SK-N-SH treated with all-trans-retinoic acid at 6 μM for 48 hours (cell line): ENCODE measurements around the gene VSIR.
A peak's percentile ranks its signal among the peaks of the same experiment; 100 is the strongest.

Source experiments
- ATAC-seq: fragments of 200-7000 bp; cut with Tn5 transposase; 3 replicates; pipeline ENCODE4 v1.9.1; 2020; ENCODE audit warnings: mild to moderate bottlenecking, moderate library complexity
- ARNTL ChIP-seq: fragments of 450-650 bp; formaldehyde crosslinking; IDR thresholded peaks from 2 replicates; pipeline ENCODE4 v1.5.0; 2020; ENCODE audit warnings: low read depth, mild to moderate bottlenecking, moderate library complexity, borderline replicate concordance
- BACH2 ChIP-seq: fragments of 250-450 bp; sonication (Bioruptor Pico); IDR thresholded peaks from 2 replicates; pipeline ENCODE4 v1.9.0; 2021; ENCODE audit warnings: mild to moderate bottlenecking, borderline replicate concordance
- ESRRG ChIP-seq: fragments of 250-450 bp; sonication (Bioruptor Pico); IDR thresholded peaks from 2 replicates; pipeline ENCODE4 v1.6.1; 2021; ENCODE audit warnings: mild to moderate bottlenecking
- GLIS3 ChIP-seq: fragments of 250-450 bp; sonication (Bioruptor Pico); IDR thresholded peaks from 2 replicates; pipeline ENCODE4 v1.5.0; 2020; ENCODE audit warnings: mild to moderate bottlenecking, moderate library complexity
- ISL1 ChIP-seq: fragments of 250-450 bp; sonication (Bioruptor Pico); IDR thresholded peaks from 2 replicates; pipeline ENCODE4 v2.1.2; 2022; ENCODE audit warnings: mild to moderate bottlenecking, moderate library complexity
- OSR1 ChIP-seq: fragments of 250-450 bp; sonication (Bioruptor Pico); IDR thresholded peaks from 2 replicates; pipeline ENCODE4 v1.8.0; 2022; ENCODE audit warnings: moderate library complexity, mild to moderate bottlenecking, inconsistent platforms
- PPARA ChIP-seq: fragments of 250-450 bp; sonication (Bioruptor Pico); IDR thresholded peaks from 2 replicates; pipeline ENCODE4 v1.5.0; 2020; ENCODE audit warnings: mild to moderate bottlenecking, borderline replicate concordance
- SNAI2 ChIP-seq: fragments of 250-450 bp; sonication (Bioruptor Pico); IDR thresholded peaks from 2 replicates; pipeline ENCODE4 v1.5.0; 2020; ENCODE audit warnings: mild to moderate bottlenecking, moderate library complexity
- TCF4 ChIP-seq: fragments of 250-450 bp; sonication (Bioruptor Pico); IDR thresholded peaks from 2 replicates; pipeline ENCODE4 v1.8.0; 2021; ENCODE audit warnings: mild to moderate bottlenecking, moderate library complexity, borderline replicate concordance
- ZC3H10 ChIP-seq: fragments of 250-450 bp; sonication (Bioruptor Pico); IDR thresholded peaks from 2 replicates; pipeline ENCODE4 v1.5.1; 2021; ENCODE audit warnings: mild to moderate bottlenecking, moderate library complexity
- ZFP3 ChIP-seq: fragments of 250-450 bp; sonication (Bioruptor Pico); IDR thresholded peaks from 2 replicates; pipeline ENCODE4 v1.5.0; 2020; ENCODE audit warnings: mild to moderate bottlenecking, moderate library complexity
- ZFP30 ChIP-seq: fragments of 450-650 bp; formaldehyde crosslinking; IDR thresholded peaks from 2 replicates; pipeline ENCODE4 v1.5.0; 2022; ENCODE audit warnings: mild to moderate bottlenecking, moderate library complexity
- ZNF565 ChIP-seq: fragments of 450-650 bp; formaldehyde crosslinking; conservative IDR thresholded peaks from 2 replicates; pipeline ENCODE4 v1.5.0; 2020; ENCODE audit warnings: low read depth, mild to moderate bottlenecking, moderate library complexity
- ZNF70 ChIP-seq: fragments of 450-650 bp; formaldehyde crosslinking; IDR thresholded peaks from 2 replicates; pipeline ENCODE4 v1.5.0; 2020; ENCODE audit warnings: mild to moderate bottlenecking, moderate library complexity
- TF ChIP-seq, protein P1 (sequence below): fragments of 250-450 bp; sonication (Bioruptor Pico); IDR thresholded peaks from 2 replicates; pipeline ENCODE4 v1.8.0; 2020; ENCODE audit warnings: mild to moderate bottlenecking, moderate library complexity, borderline replicate concordance
- TF ChIP-seq, protein P2 (sequence below): fragments of 250-450 bp; sonication (Bioruptor Pico); IDR thresholded peaks from 2 replicates; pipeline ENCODE4 v1.5.1; 2021; ENCODE audit warnings: mild to moderate bottlenecking, moderate library complexity
- TF ChIP-seq, protein P3 (sequence below): fragments of 250-450 bp; sonication (Bioruptor Pico); IDR thresholded peaks from 2 replicates; pipeline ENCODE4 v1.5.0; 2020; ENCODE audit warnings: mild to moderate bottlenecking, moderate library complexity
- TF ChIP-seq, protein P4 (sequence below): fragments of 250-450 bp; sonication (Bioruptor Pico); IDR thresholded peaks from 2 replicates; pipeline ENCODE4 v1.8.0; 2021; ENCODE audit warnings: low read depth, mild to moderate bottlenecking, moderate library complexity, borderline replicate concordance

VSIR gene

DNA sequence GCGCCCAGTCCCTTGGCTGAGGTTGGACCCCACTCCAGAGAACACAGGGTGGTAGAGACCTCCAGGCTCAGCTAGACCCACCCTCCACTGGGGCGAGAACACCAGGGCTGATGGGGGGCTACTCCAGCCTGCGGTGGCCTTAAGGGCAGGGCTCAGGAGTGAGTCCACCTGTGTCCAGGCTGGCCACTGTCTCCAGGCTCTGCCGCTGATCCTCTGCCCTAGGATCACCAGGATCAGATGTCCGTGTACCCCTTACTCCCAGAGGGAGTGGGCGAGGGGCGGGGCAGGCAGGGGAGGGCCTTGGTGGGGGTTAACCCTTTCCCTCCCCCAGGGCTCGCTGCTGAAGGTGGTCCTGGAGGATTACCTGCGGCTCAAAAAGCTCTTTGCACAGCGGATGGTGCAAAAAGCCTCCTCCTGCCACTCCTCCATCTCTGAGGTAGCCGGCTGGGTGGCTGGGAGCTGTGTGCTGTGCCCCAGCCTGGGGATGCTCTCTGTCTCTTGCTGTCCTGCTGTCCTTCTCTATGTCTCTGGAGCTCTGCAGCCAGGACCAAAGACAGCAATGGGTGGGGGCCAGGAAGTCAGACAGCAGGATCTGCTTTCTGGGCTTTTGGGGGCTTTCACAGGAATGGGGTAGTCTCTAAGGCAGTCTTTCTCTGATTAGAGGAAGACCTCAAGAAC is 39.7 kb upstream of the VSIR start (continued):
- TF ChIP-seq, protein P1, sequence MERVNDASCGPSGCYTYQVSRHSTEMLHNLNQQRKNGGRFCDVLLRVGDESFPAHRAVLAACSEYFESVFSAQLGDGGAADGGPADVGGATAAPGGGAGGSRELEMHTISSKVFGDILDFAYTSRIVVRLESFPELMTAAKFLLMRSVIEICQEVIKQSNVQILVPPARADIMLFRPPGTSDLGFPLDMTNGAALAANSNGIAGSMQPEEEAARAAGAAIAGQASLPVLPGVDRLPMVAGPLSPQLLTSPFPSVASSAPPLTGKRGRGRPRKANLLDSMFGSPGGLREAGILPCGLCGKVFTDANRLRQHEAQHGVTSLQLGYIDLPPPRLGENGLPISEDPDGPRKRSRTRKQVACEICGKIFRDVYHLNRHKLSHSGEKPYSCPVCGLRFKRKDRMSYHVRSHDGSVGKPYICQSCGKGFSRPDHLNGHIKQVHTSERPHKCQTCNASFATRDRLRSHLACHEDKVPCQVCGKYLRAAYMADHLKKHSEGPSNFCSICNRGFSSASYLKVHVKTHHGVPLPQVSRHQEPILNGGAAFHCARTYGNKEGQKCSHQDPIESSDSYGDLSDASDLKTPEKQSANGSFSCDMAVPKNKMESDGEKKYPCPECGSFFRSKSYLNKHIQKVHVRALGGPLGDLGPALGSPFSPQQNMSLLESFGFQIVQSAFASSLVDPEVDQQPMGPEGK = no peak
- no peak for TF ChIP-seq ZFP30 (CRISPR knock-in tag)

- ATAC-seq = peak; percentile 89
- no peak for TF ChIP-seq ISL1
- TF ChIP-seq SNAI2 (CRISPR knock-in tag) = no peak
- TF ChIP-seq, all 23 proteins: peak for 0
Observed at GRCh38 chr10:71812016-71812912, 38.9 kb upstream of the VSIR start.

- no peak for ATAC-seq
- no peak for TF ChIP-seq ZFP3 (CRISPR knock-in tag)
- TF ChIP-seq, protein P2, sequence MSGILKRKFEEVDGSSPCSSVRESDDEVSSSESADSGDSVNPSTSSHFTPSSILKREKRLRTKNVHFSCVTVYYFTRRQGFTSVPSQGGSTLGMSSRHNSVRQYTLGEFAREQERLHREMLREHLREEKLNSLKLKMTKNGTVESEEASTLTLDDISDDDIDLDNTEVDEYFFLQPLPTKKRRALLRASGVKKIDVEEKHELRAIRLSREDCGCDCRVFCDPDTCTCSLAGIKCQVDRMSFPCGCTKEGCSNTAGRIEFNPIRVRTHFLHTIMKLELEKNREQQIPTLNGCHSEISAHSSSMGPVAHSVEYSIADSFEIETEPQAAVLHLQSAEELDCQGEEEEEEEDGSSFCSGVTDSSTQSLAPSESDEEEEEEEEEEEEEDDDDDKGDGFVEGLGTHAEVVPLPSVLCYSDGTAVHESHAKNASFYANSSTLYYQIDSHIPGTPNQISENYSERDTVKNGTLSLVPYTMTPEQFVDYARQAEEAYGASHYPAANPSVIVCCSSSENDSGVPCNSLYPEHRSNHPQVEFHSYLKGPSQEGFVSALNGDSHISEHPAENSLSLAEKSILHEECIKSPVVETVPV (CRISPR knock-in tag) = no peak
- TF ChIP-seq ZNF70 (CRISPR knock-in tag) = no peak
- no peak for TF ChIP-seq ZFP30 (CRISPR knock-in tag)
- TF ChIP-seq BACH2 = no peak
- no peak for TF ChIP-seq OSR1 (CRISPR knock-in tag)
Observed at GRCh38 chr10:71811351-71811750, 38.0 kb upstream of the VSIR start.

GRCh38 chr10:71810048-71810750 is 36.9 kb upstream of the VSIR start:
- no peak for ATAC-seq
- TF ChIP-seq TCF4 (CRISPR knock-in tag) = no peak
- no peak for TF ChIP-seq PPARA (CRISPR knock-in tag)
- TF ChIP-seq, protein P3, sequence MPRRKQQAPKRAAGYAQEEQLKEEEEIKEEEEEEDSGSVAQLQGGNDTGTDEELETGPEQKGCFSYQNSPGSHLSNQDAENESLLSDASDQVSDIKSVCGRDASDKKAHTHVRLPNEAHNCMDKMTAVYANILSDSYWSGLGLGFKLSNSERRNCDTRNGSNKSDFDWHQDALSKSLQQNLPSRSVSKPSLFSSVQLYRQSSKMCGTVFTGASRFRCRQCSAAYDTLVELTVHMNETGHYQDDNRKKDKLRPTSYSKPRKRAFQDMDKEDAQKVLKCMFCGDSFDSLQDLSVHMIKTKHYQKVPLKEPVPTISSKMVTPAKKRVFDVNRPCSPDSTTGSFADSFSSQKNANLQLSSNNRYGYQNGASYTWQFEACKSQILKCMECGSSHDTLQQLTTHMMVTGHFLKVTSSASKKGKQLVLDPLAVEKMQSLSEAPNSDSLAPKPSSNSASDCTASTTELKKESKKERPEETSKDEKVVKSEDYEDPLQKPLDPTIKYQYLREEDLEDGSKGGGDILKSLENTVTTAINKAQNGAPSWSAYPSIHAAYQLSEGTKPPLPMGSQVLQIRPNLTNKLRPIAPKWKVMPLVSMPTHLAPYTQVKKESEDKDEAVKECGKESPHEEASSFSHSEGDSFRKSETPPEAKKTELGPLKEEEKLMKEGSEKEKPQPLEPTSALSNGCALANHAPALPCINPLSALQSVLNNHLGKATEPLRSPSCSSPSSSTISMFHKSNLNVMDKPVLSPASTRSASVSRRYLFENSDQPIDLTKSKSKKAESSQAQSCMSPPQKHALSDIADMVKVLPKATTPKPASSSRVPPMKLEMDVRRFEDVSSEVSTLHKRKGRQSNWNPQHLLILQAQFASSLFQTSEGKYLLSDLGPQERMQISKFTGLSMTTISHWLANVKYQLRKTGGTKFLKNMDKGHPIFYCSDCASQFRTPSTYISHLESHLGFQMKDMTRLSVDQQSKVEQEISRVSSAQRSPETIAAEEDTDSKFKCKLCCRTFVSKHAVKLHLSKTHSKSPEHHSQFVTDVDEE = no peak
- TF ChIP-seq, protein P1 = no peak
- no peak for TF ChIP-seq ZNF70 (CRISPR knock-in tag)
- TF ChIP-seq ESRRG (CRISPR knock-in tag) = no peak
- no peak for TF ChIP-seq ARNTL (CRISPR knock-in tag)
- no peak for TF ChIP-seq ZFP3 (CRISPR knock-in tag)
- TF ChIP-seq ZC3H10 = no peak
- no peak for TF ChIP-seq BACH2

DNA sequence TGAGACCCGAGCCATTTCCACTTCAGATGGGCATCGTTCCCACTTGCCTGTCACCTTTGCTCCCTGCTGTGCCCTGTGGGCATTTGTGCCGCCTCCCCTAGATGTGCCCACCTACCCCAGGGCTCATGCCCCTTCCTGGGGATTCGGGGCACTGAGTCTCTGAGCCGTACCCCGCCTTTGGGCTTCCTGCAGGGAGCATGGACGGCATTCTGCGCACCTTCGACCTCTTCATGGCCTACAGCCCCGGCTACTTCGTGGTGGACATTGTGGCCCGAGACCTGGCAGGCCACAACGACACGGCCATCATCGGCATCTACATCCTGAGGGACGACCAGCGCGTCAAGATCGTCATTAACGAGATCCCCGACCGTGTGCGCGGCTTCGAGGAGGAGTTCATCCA is 36.3 kb upstream of the VSIR start:
- ATAC-seq = no peak
- no peak for TF ChIP-seq GLIS3 (CRISPR knock-in tag)
- no peak for TF ChIP-seq ESRRG (CRISPR knock-in tag)
- TF ChIP-seq ZFP30 (CRISPR knock-in tag) = no peak
- no peak for TF ChIP-seq PPARA (CRISPR knock-in tag)
- no peak for TF ChIP-seq ZNF70 (CRISPR knock-in tag)
- TF ChIP-seq BACH2 = no peak
- no peak for TF ChIP-seq ISL1
- no peak for TF ChIP-seq ARNTL (CRISPR knock-in tag)
- TF ChIP-seq, protein P4, sequence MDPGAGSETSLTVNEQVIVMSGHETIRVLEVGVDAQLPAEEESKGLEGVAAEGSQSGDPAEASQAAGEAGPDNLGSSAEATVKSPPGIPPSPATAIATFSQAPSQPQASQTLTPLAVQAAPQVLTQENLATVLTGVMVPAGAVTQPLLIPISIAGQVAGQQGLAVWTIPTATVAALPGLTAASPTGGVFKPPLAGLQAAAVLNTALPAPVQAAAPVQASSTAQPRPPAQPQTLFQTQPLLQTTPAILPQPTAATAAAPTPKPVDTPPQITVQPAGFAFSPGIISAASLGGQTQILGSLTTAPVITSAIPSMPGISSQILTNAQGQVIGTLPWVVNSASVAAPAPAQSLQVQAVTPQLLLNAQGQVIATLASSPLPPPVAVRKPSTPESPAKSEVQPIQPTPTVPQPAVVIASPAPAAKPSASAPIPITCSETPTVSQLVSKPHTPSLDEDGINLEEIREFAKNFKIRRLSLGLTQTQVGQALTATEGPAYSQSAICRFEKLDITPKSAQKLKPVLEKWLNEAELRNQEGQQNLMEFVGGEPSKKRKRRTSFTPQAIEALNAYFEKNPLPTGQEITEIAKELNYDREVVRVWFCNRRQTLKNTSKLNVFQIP = no peak
- TF ChIP-seq ZNF565 (CRISPR knock-in tag) = no peak
- TF ChIP-seq, protein P3 = no peak
